HEK293 (cell line): ENCODE results near the gene MTHFS.

Source experiments
- CTCF ChIP-seq: fragments of 450-650 bp; formaldehyde crosslinking; IDR thresholded peaks from 2 replicates; pipeline ENCODE4 v1.5.1; 2016; ENCODE audit warnings: missing biosample characterization, missing genetic modification characterization
- KLF9 ChIP-seq: fragments of 450-650 bp; formaldehyde crosslinking; IDR thresholded peaks from 2 replicates; pipeline ENCODE4 v1.5.1; 2016; ENCODE audit warnings: missing biosample characterization, missing genetic modification characterization, low read depth
- SP2 ChIP-seq: fragments of 450-650 bp; formaldehyde crosslinking; IDR thresholded peaks from 2 replicates; pipeline ENCODE4 v1.5.1; 2016; ENCODE audit warnings: missing biosample characterization, missing genetic modification characterization
- ZBTB11 ChIP-seq: fragments of 450-650 bp; formaldehyde crosslinking; conservative IDR thresholded peaks from 2 replicates; pipeline ENCODE4 v1.5.1; 2016; ENCODE audit warnings: low read depth, missing biosample characterization, missing genetic modification characterization
- ZBTB20 ChIP-seq: fragments of 450-650 bp; formaldehyde crosslinking; IDR thresholded peaks from 2 replicates; pipeline ENCODE4 v1.5.1; 2016; ENCODE audit warnings: missing biosample characterization, missing genetic modification characterization
- ZBTB26 ChIP-seq: fragments of 450-650 bp; formaldehyde crosslinking; optimal IDR thresholded peaks from 2 replicates; pipeline ENCODE3; 2016; ENCODE audit warnings: missing biosample characterization, mild to moderate bottlenecking, missing genetic modification characterization
- ZNF24 ChIP-seq: fragments of 450-650 bp; formaldehyde crosslinking; IDR thresholded peaks from 2 replicates; pipeline ENCODE4 v1.5.1; 2016; ENCODE audit warnings: missing biosample characterization, missing genetic modification characterization
- ZNF280C ChIP-seq: fragments of 450-650 bp; formaldehyde crosslinking; IDR thresholded peaks from 2 replicates; pipeline ENCODE4 v1.5.1; 2016; ENCODE audit warnings: missing biosample characterization, missing genetic modification characterization
- ZNF302 ChIP-seq: fragments of 450-650 bp; formaldehyde crosslinking; IDR thresholded peaks from 2 replicates; pipeline ENCODE4 v1.5.1; 2016; ENCODE audit warnings: missing biosample characterization, missing genetic modification characterization, low read depth
- ZNF37A ChIP-seq: fragments of 450-650 bp; IDR thresholded peaks from 2 replicates; pipeline ENCODE4 v1.5.1; 2018; ENCODE audit warnings: missing biosample characterization, missing genetic modification characterization
- ZNF561 ChIP-seq: fragments of 450-650 bp; IDR thresholded peaks from 2 replicates; pipeline ENCODE4 v1.5.1; 2018; ENCODE audit warnings: missing biosample characterization, missing genetic modification characterization, borderline replicate concordance
- ZNF707 ChIP-seq: fragments of 450-650 bp; formaldehyde crosslinking; IDR thresholded peaks from 2 replicates; pipeline ENCODE4 v1.5.1; 2016; ENCODE audit warnings: missing biosample characterization, missing genetic modification characterization

- TF ChIP-seq ZNF561 (tag by site-specific recombination) (no peak), ZNF24 (no peak), ZBTB20 (tag by site-specific recombination) (no peak), ZNF707 (tag by site-specific recombination) (no peak), CTCF (tag by site-specific recombination) (no peak), KLF9 (tag by site-specific recombination) (no peak), ZNF37A (tag by site-specific recombination) (no peak), ZNF280C (no peak), ZNF302 (no peak), ZBTB26 (tag by site-specific recombination) (no peak), ZBTB11 (tag by site-specific recombination) (no peak), SP2 (tag by site-specific recombination) (no peak)
These were observed 21.5 kb upstream of the MTHFS start for GRCh38 chr15:79918278-79918677.
